GM21367 (cell line): ENCODE data around the gene NCKAP5.

ENCODE experiments used
- ATAC-seq: cut with Tn5 transposase; IDR thresholded peaks from one replicate; pipeline ENCODE4 v1.9.1; 2021; ENCODE audit not compliant: unreplicated experiment

The NCKAP5 gene

GRCh38 chr2:133122529-133122928, 445.7 kb downstream of the NCKAP5 start:
- ATAC-seq: no peak

- no peak for ATAC-seq
Measured at GRCh38 chr2:133120310-133120709, 448.0 kb downstream of the NCKAP5 start.

GRCh38 chr2:133110201-133110600, 458.1 kb downstream of the NCKAP5 start:
- no peak for ATAC-seq

- ATAC-seq: no peak
Measured at GRCh38 chr2:133109772-133110171, 458.5 kb downstream of the NCKAP5 start.

GRCh38 chr2:133107058-133107815, 461.0 kb downstream of the NCKAP5 start:
- ATAC-seq: no peak

GRCh38 chr2:133104871-133105270, 463.4 kb downstream of the NCKAP5 start:
- no peak for ATAC-seq

- ATAC-seq: no peak
Measured at GRCh38 chr2:133098787-133099186, 469.5 kb downstream of the NCKAP5 start.

GRCh38 chr2:133097666-133098065, 470.6 kb downstream of the NCKAP5 start:
- no peak for ATAC-seq

GRCh38 chr2:133092571-133092970, 475.7 kb downstream of the NCKAP5 start:
- ATAC-seq: no peak

- no peak for ATAC-seq
Measured at GRCh38 chr2:133090358-133090757, 477.9 kb downstream of the NCKAP5 start.

- no peak for ATAC-seq
Measured at GRCh38 chr2:133086176-133086575, 482.1 kb downstream of the NCKAP5 start.

GRCh38 chr2:133085646-133086045, 482.6 kb downstream of the NCKAP5 start:
- no peak for ATAC-seq

- ATAC-seq: no peak
Measured at GRCh38 chr2:133082034-133082433, 486.2 kb downstream of the NCKAP5 start.

- ATAC-seq: no peak
Measured at GRCh38 chr2:133080822-133081221, 487.4 kb downstream of the NCKAP5 start.

GRCh38 chr2:133078667-133079411, 489.4 kb downstream of the NCKAP5 start:
- no peak for ATAC-seq

GRCh38 chr2:133077269-133077822, 490.9 kb downstream of the NCKAP5 start:
- ATAC-seq: no peak

- no peak for ATAC-seq
Measured at GRCh38 chr2:133072837-133073694, 495.2 kb downstream of the NCKAP5 start.

- ATAC-seq: no peak
Measured at GRCh38 chr2:133063775-133064174, 504.5 kb downstream of the NCKAP5 start.

- no peak for ATAC-seq
Measured at GRCh38 chr2:133062931-133063665, 505.2 kb downstream of the NCKAP5 start.

- ATAC-seq: no peak
Measured at GRCh38 chr2:133061874-133062593, 506.2 kb downstream of the NCKAP5 start.
